Ishikawa (cell line): ENCODE data around the gene EPHA6.
A peak's percentile ranks its signal among the peaks of the same experiment; 100 is the strongest.

Experiments
- CEBPB ChIP-seq: IDR thresholded peaks from 2 replicates; pipeline ENCODE4 v1.6.1; 2012
- CREB1 ChIP-seq: IDR thresholded peaks from 2 replicates; pipeline ENCODE4 v1.6.1; 2012; ENCODE audit warnings: low read depth
- EGR1 ChIP-seq: IDR thresholded peaks from 2 replicates; pipeline ENCODE4 v1.6.1; 2012
- EP300 ChIP-seq: IDR thresholded peaks from 2 replicates; pipeline ENCODE4 v1.6.1; 2012; ENCODE audit warnings: borderline replicate concordance
- FOXM1 ChIP-seq: IDR thresholded peaks from 2 replicates; pipeline ENCODE4 v1.6.1; 2012; ENCODE audit warnings: low read depth, borderline replicate concordance
- MAX ChIP-seq: IDR thresholded peaks from 2 replicates; pipeline ENCODE4 v1.6.1; 2012
- NFIC ChIP-seq: IDR thresholded peaks from 2 replicates; pipeline ENCODE4 v1.6.1; 2012
- RAD21 ChIP-seq: IDR thresholded peaks from 2 replicates; pipeline ENCODE4 v1.6.1; 2012; ENCODE audit warnings: low read depth
- TAF1 ChIP-seq: IDR thresholded peaks from 2 replicates; pipeline ENCODE4 v1.6.1; 2012; ENCODE audit warnings: low read depth, mild to moderate bottlenecking
- TCF12 ChIP-seq: IDR thresholded peaks from 2 replicates; pipeline ENCODE4 v1.6.1; 2012; ENCODE audit warnings: low read depth
- YY1 ChIP-seq: IDR thresholded peaks from 2 replicates; pipeline ENCODE4 v1.6.1; 2012; ENCODE audit warnings: low read depth
- TF ChIP-seq, protein P1 (sequence below): IDR thresholded peaks from 2 replicates; pipeline ENCODE4 v1.6.1; 2012; ENCODE audit warnings: low read depth, mild to moderate bottlenecking

GRCh38 chr3:97658668-97659285 lies 844.4 kb downstream of the EPHA6 start:
- TF ChIP-seq EP300 (no peak), NFIC (no peak), MAX (no peak), TAF1 (no peak), CEBPB (no peak), YY1 (no peak), CREB1 (no peak), RAD21 (peak; percentile 79), TCF12 (no peak), EGR1 (no peak), FOXM1 (no peak)
- TF ChIP-seq, protein P1, sequence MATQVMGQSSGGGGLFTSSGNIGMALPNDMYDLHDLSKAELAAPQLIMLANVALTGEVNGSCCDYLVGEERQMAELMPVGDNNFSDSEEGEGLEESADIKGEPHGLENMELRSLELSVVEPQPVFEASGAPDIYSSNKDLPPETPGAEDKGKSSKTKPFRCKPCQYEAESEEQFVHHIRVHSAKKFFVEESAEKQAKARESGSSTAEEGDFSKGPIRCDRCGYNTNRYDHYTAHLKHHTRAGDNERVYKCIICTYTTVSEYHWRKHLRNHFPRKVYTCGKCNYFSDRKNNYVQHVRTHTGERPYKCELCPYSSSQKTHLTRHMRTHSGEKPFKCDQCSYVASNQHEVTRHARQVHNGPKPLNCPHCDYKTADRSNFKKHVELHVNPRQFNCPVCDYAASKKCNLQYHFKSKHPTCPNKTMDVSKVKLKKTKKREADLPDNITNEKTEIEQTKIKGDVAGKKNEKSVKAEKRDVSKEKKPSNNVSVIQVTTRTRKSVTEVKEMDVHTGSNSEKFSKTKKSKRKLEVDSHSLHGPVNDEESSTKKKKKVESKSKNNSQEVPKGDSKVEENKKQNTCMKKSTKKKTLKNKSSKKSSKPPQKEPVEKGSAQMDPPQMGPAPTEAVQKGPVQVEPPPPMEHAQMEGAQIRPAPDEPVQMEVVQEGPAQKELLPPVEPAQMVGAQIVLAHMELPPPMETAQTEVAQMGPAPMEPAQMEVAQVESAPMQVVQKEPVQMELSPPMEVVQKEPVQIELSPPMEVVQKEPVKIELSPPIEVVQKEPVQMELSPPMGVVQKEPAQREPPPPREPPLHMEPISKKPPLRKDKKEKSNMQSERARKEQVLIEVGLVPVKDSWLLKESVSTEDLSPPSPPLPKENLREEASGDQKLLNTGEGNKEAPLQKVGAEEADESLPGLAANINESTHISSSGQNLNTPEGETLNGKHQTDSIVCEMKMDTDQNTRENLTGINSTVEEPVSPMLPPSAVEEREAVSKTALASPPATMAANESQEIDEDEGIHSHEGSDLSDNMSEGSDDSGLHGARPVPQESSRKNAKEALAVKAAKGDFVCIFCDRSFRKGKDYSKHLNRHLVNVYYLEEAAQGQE, result no peak
